Naive thymus-derived CD4-positive, alpha-beta T cell (primary cell): ENCODE measurements around the gene EXOSC6. TPM values are rescaled to one million over a fixed set of nuclear protein-coding genes. Genes with fewer than 3 reads are reported as not detected.
"Not testable (repeated sequence)": the region's sequence is repeated elsewhere in the genome, so short reads cannot be mapped to it uniquely, and the experiment has no call there.

ENCODE experiments used
- ATAC-seq: fragments of 150-1000 bp; cut with Tn5 transposase; 2 replicates; pipeline ENCODE4 v1.10.0; 2021; ENCODE audit warnings: mild to moderate bottlenecking, moderate library complexity
- CTCF ChIA-PET: fragments of 350-600 bp; sonication (Branson Sonifier 250); formaldehyde crosslinking; loops from one replicate; lab custom pipeline; 2021; ENCODE audit warnings: antibody characterized with exemption; lab: Charles Lee
- POLR2A ChIA-PET: fragments of 350-600 bp; sonication (Branson Sonifier 250); formaldehyde crosslinking; loops from one replicate; lab custom pipeline; 2021; ENCODE audit warnings: antibody characterized with exemption, inconsistent platforms; lab: Charles Lee
- DNase-seq, 9 donors: peaks; one replicate each; pipeline versions ENCODE4 v3.0.0 to v3.0.0-alpha.2; 2020 to 2022; ENCODE audit warnings: mixed read lengths in 1 of 9
- H3K27ac ChIP-seq: one replicate; pipeline ENCODE4 v1.7.0; 2013; ENCODE audit warnings: mild to moderate bottlenecking, low read depth, low read length, moderate library complexity
- H3K27me3 ChIP-seq, 2 donors: one replicate each; pipeline ENCODE4 v1.7.0; 2013; ENCODE audit warnings: low read length in 2 of 2, mild to moderate bottlenecking in 2 of 2, moderate library complexity in 2 of 2; ENCODE audit not compliant: control insufficient read depth in 2 of 2, insufficient read depth in 2 of 2
- H3K36me3 ChIP-seq, 3 experiments: 1 replicate in 2 of 3; 2 replicates in 1 of 3; pipeline ENCODE4 v1.7.0; 2013; ENCODE audit warnings: low read length in 3 of 3, mild to moderate bottlenecking in 3 of 3, moderate library complexity in 1 of 3; ENCODE audit not compliant: insufficient read depth in 3 of 3, control insufficient read depth in 2 of 3
- H3K4me1 ChIP-seq, 2 donors: one replicate each; pipeline ENCODE4 v1.7.0; 2013; ENCODE audit warnings: low read length in 2 of 2, mild to moderate bottlenecking in 2 of 2, moderate library complexity in 1 of 2; ENCODE audit not compliant: control insufficient read depth in 2 of 2, insufficient read depth in 2 of 2
- H3K4me3 ChIP-seq: 2 replicates; pipeline ENCODE4 v1.7.0; 2013; ENCODE audit warnings: mild to moderate bottlenecking, low read length
- H3K9me3 ChIP-seq, 3 experiments: 1 replicate in 2 of 3; 2 replicates in 1 of 3; pipeline ENCODE4 v1.7.0; 2013; ENCODE audit warnings: low read length in 3 of 3; ENCODE audit not compliant: control insufficient read depth in 2 of 3
- H3K27ac Mint-ChIP-seq, 9 donors: one replicate each; pipeline ENCODE4 v1.8.0; 2020 to 2022; ENCODE audit warnings: mixed read lengths in 9 of 9, mild to moderate bottlenecking in 8 of 9, moderate library complexity in 5 of 9, inconsistent platforms in 2 of 9
- H3K27me3 Mint-ChIP-seq, 5 donors: one replicate each; pipeline ENCODE4 v1.8.0; 2021 to 2022; ENCODE audit warnings: mixed read lengths in 5 of 5, mild to moderate bottlenecking in 1 of 5
- H3K36me3 Mint-ChIP-seq, 5 donors: one replicate each; pipeline ENCODE4 v1.8.0; 2020 to 2022; ENCODE audit warnings: mixed read lengths in 5 of 5, mild to moderate bottlenecking in 3 of 5, inconsistent platforms in 1 of 5
- H3K4me1 Mint-ChIP-seq, 7 donors: one replicate each; pipeline ENCODE4 v1.8.0; 2020 to 2022; ENCODE audit warnings: mixed read lengths in 7 of 7, mild to moderate bottlenecking in 3 of 7, inconsistent platforms in 1 of 7
- H3K4me3 Mint-ChIP-seq, 10 donors: one replicate each; pipeline ENCODE4 v1.8.0; 2020 to 2022; ENCODE audit warnings: mild to moderate bottlenecking in 10 of 10, mixed read lengths in 10 of 10, moderate library complexity in 6 of 10, inconsistent platforms in 2 of 10
- H3K9me3 Mint-ChIP-seq, 11 donors: one replicate each; pipeline ENCODE4 v1.8.0; 2020 to 2022; ENCODE audit warnings: mixed read lengths in 11 of 11, mild to moderate bottlenecking in 4 of 11, inconsistent platforms in 1 of 11, moderate library complexity in 1 of 11
- intact Hi-C, 2 donors: fragments of 100-400 bp; cut with micrococcal nuclease; formaldehyde crosslinking; loops; one replicate each; pipeline ENCODE4 v1.15.1; 2023
- polyA plus RNA-seq, 2 donors: library from polyadenylated mRNA; unstranded; fragments of 300-500 nt; fragmentation: Illumina TruSeq; gene quantifications; one replicate each; pipeline ENCODE4 v1.2.3, GENCODE V29; 2021
- total RNA-seq, 6 experiments: library from RNA in 5 of 6; stranded (reverse) in 5 of 6; gene quantifications; 1 replicate in 5 of 6; 2 replicates in 1 of 6; pipeline ENCODE4 v1.2.3 and lab custom pipeline; 2021 to 2026

The EXOSC6 gene
- total and polyA plus RNA-seq, 7 experiments from 2014 or later: 7.9 to 45.9 (median 28.7) TPM

GRCh38 chr16:70253291-70254106 is 1.8 kb upstream of the EXOSC6 start:
- Mint-ChIP-seq H3K4me1 (peaks cover 0 to 25% (median 14%) of the 10 kb centered on the region in 7 donors), H3K27me3 (no peaks in the 10 kb centered on the region), H3K36me3 (peaks cover 0 to 30% (median 5%) of the 10 kb centered on the region in 5 donors), H3K27ac (peak overlapping the region in 5 of 9 donors; percentile 10 to 65 (median 38)), H3K4me3 (peak overlapping the region in 2 of 10 donors; percentile 41 to 56), H3K9me3 (peaks cover 0 to 3% (median 0%) of the 10 kb centered on the region in 11 donors)
- POLR2A ChIA-PET: interaction anchor here (1.5 kb wide), 1 partner anchor 47 kb away, joined by 4 read pairs; no protein-coding TSS in a partner anchor
- peaks cover 9 to 61% (median 22%) of the 10 kb centered on the region in 3 experiments for H3K36me3 ChIP-seq
- H3K4me1 ChIP-seq: peaks cover 5 to 15% of the 10 kb centered on the region in 2 donors
- intact Hi-C loops: loop anchor here (1.0 to 10.0 kb wide), 5 partner anchors 10 to 1841 kb away; partner anchors contain the start of genes COG4 (in 2 of the 2), SF3B3 (in 2 of the 2), DDX19B (in 1 of the 2) and DHX38 (in 1 of the 2)
- CTCF ChIA-PET: interaction anchor here (0.6 kb wide), 1 partner anchor 530 kb away, joined by 4 read pairs; no protein-coding TSS in a partner anchor
- no peak overlapping the region for H3K27ac ChIP-seq
- no peaks in the 10 kb centered on the region for H3K9me3 ChIP-seq
- no peaks in the 10 kb centered on the region for H3K27me3 ChIP-seq
- ATAC-seq: no peak
- H3K4me3 ChIP-seq: no peak overlapping the region
- peak in 3 of 9 donors; percentile 7 to 45 (median 16) for DNase-seq

- Histone ChIP-seq H3K27me3 (no peaks in the 10 kb centered on the region), H3K4me1 (peaks cover 5 to 15% of the 10 kb centered on the region in 2 donors), H3K36me3 (peaks cover 9 to 51% (median 15%) of the 10 kb centered on the region in 3 experiments), H3K9me3 (no peaks in the 10 kb centered on the region), H3K4me3 (no peak overlapping the region), H3K27ac (peak overlapping the region; percentile 85)
- Mint-ChIP-seq H3K4me1 (peaks cover 0 to 35% (median 22%) of the 10 kb centered on the region in 7 donors), H3K27ac (peak overlapping the region in 7 of 9 donors; percentile 33 to 96 (median 90)), H3K9me3 (peaks cover 0 to 3% (median 0%) of the 10 kb centered on the region in 11 donors), H3K36me3 (peaks cover 0 to 24% (median 0%) of the 10 kb centered on the region in 5 donors), H3K27me3 (no peaks in the 10 kb centered on the region), H3K4me3 (peak overlapping the region in 8 of 10 donors; percentile 27 to 93 (median 90))
- intact Hi-C loops: loop anchor here (1.0 to 10.0 kb wide), 5 partner anchors 46 to 1842 kb away; partner anchors contain the start of genes COG4 (in 2 of the 2), SF3B3 (in 2 of the 2), DDX19A (in 1 of the 2) and DDX19B (in 1 of the 2)
- CTCF ChIA-PET: interaction anchor here (0.6 to 1.2 kb wide), 2 partner anchors 15 to 529 kb away, joined by 3 to 4 read pairs; no protein-coding TSS in a partner anchor
- no peak for ATAC-seq
- POLR2A ChIA-PET: interaction anchor here (0.6 to 2.3 kb wide), 6 partner anchors 10 to 272 kb away, joined by 4 to 13 read pairs (median 8); partner anchors contain the start of genes AARS1, COG4, DDX19B and SF3B3
- peak in 1 of 9 donors; percentile 27 for DNase-seq
Measured at GRCh38 chr16:70252355-70252988, 732 bp upstream of the EXOSC6 start.

- Mint-ChIP-seq H3K36me3 (peaks cover 0 to 22% (median 0%) of the 10 kb centered on the region in 5 donors), H3K4me3 (peak overlapping the region; percentile 58 to 93 (median 80)), H3K9me3 (peaks cover 0 to 3% (median 0%) of the 10 kb centered on the region in 11 donors), H3K27me3 (no peaks in the 10 kb centered on the region), H3K27ac (peak overlapping the region; percentile 28 to 92 (median 86)), H3K4me1 (peaks cover 1 to 48% (median 31%) of the 10 kb centered on the region in 7 donors)
- ChIA-PET CTCF (interaction anchor here (0.6 kb wide), 1 partner anchor 270 kb away, joined by 3 read pairs; no protein-coding TSS in a partner anchor), POLR2A (interaction anchor here (0.5 to 2.3 kb wide), 7 partner anchors 12 to 1656 kb away, joined by 4 to 13 read pairs (median 5); partner anchors contain the start of genes AARS1, COG4, DDX19B and SF3B3)
- H3K9me3 ChIP-seq: no peaks in the 10 kb centered on the region
- peaks cover 4 to 38% (median 10%) of the 10 kb centered on the region in 3 experiments for H3K36me3 ChIP-seq
- peak overlapping the region; percentile 59 for H3K4me3 ChIP-seq
- ATAC-seq (peak; percentile 58), DNase-seq (peak in 2 of 9 donors; percentile 7 to 11)
- peak overlapping the region; percentile 85 for H3K27ac ChIP-seq
- intact Hi-C loops: loop anchor here (1.0 to 10.0 kb wide), 6 partner anchors 38 to 1844 kb away; partner anchors contain the start of genes AARS1 (in 2 of the 2), COG4 (in 1 of the 2), DDX19A (in 1 of the 2) and DHX38 (in 1 of the 2)
- H3K27me3 ChIP-seq: no peaks in the 10 kb centered on the region
- H3K4me1 ChIP-seq: peaks cover 5 to 15% of the 10 kb centered on the region in 2 donors
Measured at GRCh38 chr16:70250748-70251628, 752 bp downstream of the EXOSC6 start.

GRCh38 chr16:70249697-70250096 is 2.0 kb downstream of the EXOSC6 start:
- peak overlapping the region; percentile 41 for H3K27ac ChIP-seq
- POLR2A ChIA-PET: interaction anchor here (0.7 to 2.1 kb wide), 3 partner anchors 49 to 274 kb away, joined by 3 to 5 read pairs (median 3); no protein-coding TSS in a partner anchor
- CTCF ChIA-PET: not testable (repeated sequence)

GRCh38 chr16:70238773-70239172 is 13.0 kb downstream of the EXOSC6 start:
- Mint-ChIP-seq H3K27ac (peak overlapping the region in 2 of 9 donors; percentile 40 to 57), H3K4me1 (peaks cover 0 to 11% (median 8%) of the 10 kb centered on the region in 7 donors), H3K36me3 (peaks cover 0 to 15% (median 5%) of the 10 kb centered on the region in 5 donors)
- H3K4me1 ChIP-seq, CTCF ChIA-PET, H3K36me3 ChIP-seq, DNase-seq, H3K4me3 ChIP-seq, H3K4me3 Mint-ChIP-seq, POLR2A ChIA-PET, ATAC-seq, H3K27ac ChIP-seq, intact Hi-C loops, H3K27me3 Mint-ChIP-seq, H3K9me3 ChIP-seq, H3K27me3 ChIP-seq, H3K9me3 Mint-ChIP-seq: not testable (repeated sequence)

More at GRCh38 chr16:70249697-70250096, 2.0 kb downstream of the EXOSC6 start:
- peaks cover 0 to 22% (median 0%) of the 10 kb centered on the region in 5 donors for H3K36me3 Mint-ChIP-seq
- Histone ChIP-seq H3K36me3 (peaks cover 0 to 26% (median 5%) of the 10 kb centered on the region in 3 experiments), H3K4me1 (peaks cover 5 to 15% of the 10 kb centered on the region in 2 donors)
- not testable (repeated sequence) for DNase-seq, ATAC-seq, H3K4me3 ChIP-seq, H3K27me3 Mint-ChIP-seq, H3K27me3 ChIP-seq, H3K9me3 ChIP-seq, H3K9me3 Mint-ChIP-seq
- peak overlapping the region; percentile 41 to 81 (median 74) for H3K27ac Mint-ChIP-seq
- H3K4me3 Mint-ChIP-seq: peak overlapping the region; percentile 51 to 93 (median 70)
- intact Hi-C loops: loop anchor here (2.0 to 10.0 kb wide), 4 partner anchors 131 to 1845 kb away; partner anchors contain the start of genes COG4 (in 1 of the 2), DHX38 (in 1 of the 2), SF3B3 (in 1 of the 2) and ST3GAL2 (in 1 of the 2)
- H3K4me1 Mint-ChIP-seq: peaks cover 5 to 51% (median 38%) of the 10 kb centered on the region in 7 donors
